CD14-positive monocyte (primary cell): ENCODE measurements around the gene SNX3. TPM values are rescaled to one million over a fixed set of nuclear protein-coding genes. Genes with fewer than 3 reads are reported as not detected.

Source experiments
- DNase-seq, 3 donors: peaks; one replicate each; pipeline ENCODE4 v3.0.0-alpha.2; 2011 to 2022
- H2AFZ ChIP-seq: 2 replicates; pipeline ENCODE4 v1.6.0; 2012; ENCODE audit warnings: mild to moderate bottlenecking, low read depth, low read length, inconsistent platforms; ENCODE audit not compliant: insufficient read depth, poor library complexity, severe bottlenecking
- H3K27ac ChIP-seq, 2 donors: 1 replicate in 1 of 2; 2 replicates in 1 of 2; pipeline ENCODE4 v1.5.1; 2012 to 2013; ENCODE audit warnings: low read length in 2 of 2, control low read depth in 1 of 2, inconsistent platforms in 1 of 2, low read depth in 1 of 2, mild to moderate bottlenecking in 1 of 2
- H3K27me3 ChIP-seq, 2 donors: one replicate each; pipeline versions ENCODE4 v1.6.0 to v1.6.1; 2011 to 2013; ENCODE audit warnings: low read length in 2 of 2; ENCODE audit not compliant: control insufficient read depth in 2 of 2, insufficient read depth in 2 of 2
- H3K36me3 ChIP-seq, 2 donors: replicated peaks in 1 of 2; 1 replicate in 1 of 2; 2 replicates in 1 of 2; pipeline versions ENCODE4 v1.5.1 to v1.6.1; 2012 to 2013; ENCODE audit warnings: low read length in 2 of 2, control low read depth in 1 of 2, inconsistent platforms in 1 of 2, mild to moderate bottlenecking in 1 of 2; ENCODE audit not compliant: insufficient read depth in 2 of 2, control insufficient read depth in 1 of 2
- H3K4me1 ChIP-seq, 2 donors: 1 replicate in 1 of 2; 2 replicates in 1 of 2; pipeline versions ENCODE4 v1.5.1 to v1.6.1; 2012 to 2013; ENCODE audit warnings: low read length in 2 of 2, control low read depth in 1 of 2, inconsistent platforms in 1 of 2, mild to moderate bottlenecking in 1 of 2, moderate library complexity in 1 of 2; ENCODE audit not compliant: insufficient read depth in 2 of 2, control insufficient read depth in 1 of 2
- H3K4me2 ChIP-seq: replicated peaks from 2 replicates; pipeline ENCODE3; 2012; ENCODE audit warnings: low read length, moderate library complexity, mild to moderate bottlenecking; ENCODE audit not compliant: poor library complexity, severe bottlenecking; ENCODE audit errors: extremely low read depth
- H3K4me3 ChIP-seq, 3 experiments: fragments of 200-600 bp in 1 of 3; sonication (generic) in 1 of 3; replicated peaks in 1 of 3; 1 replicate in 2 of 3; 2 replicates in 1 of 3; pipeline ENCODE4 v1.5.1; 2011 to 2013; ENCODE audit warnings: low read length in 3 of 3, mild to moderate bottlenecking in 3 of 3, control low read depth in 2 of 3, low read depth in 2 of 3, inconsistent platforms in 1 of 3, moderate library complexity in 1 of 3
- H3K79me2 ChIP-seq: 2 replicates; pipeline ENCODE4 v1.6.0; 2012; ENCODE audit warnings: mild to moderate bottlenecking, control low read depth, inconsistent platforms, low read length, moderate library complexity; ENCODE audit not compliant: insufficient read depth
- H3K9ac ChIP-seq: 2 replicates; pipeline ENCODE4 v1.6.0; 2017; ENCODE audit warnings: low read length, mild to moderate bottlenecking; ENCODE audit not compliant: insufficient read depth, poor library complexity, severe bottlenecking
- H3K9me3 ChIP-seq, 2 donors: replicated peaks in 1 of 2; 1 replicate in 1 of 2; 2 replicates in 1 of 2; pipeline versions ENCODE4 v1.5.1 to v1.6.1; 2012 to 2013; ENCODE audit warnings: low read length in 2 of 2, control low read depth in 1 of 2; ENCODE audit not compliant: control insufficient read depth in 1 of 2, insufficient read depth in 1 of 2
- H4K20me1 ChIP-seq: 2 replicates; pipeline ENCODE4 v1.6.0; 2012; ENCODE audit warnings: mild to moderate bottlenecking, low read length, control low read depth, moderate library complexity; ENCODE audit not compliant: insufficient read depth
- H3K27ac Mint-ChIP-seq, 7 donors: one replicate each; pipeline ENCODE4 v1.8.0; 2020; ENCODE audit warnings: mild to moderate bottlenecking in 7 of 7, mixed read lengths in 7 of 7, moderate library complexity in 6 of 7, inconsistent platforms in 2 of 7
- H3K27me3 Mint-ChIP-seq, 3 donors: one replicate each; pipeline ENCODE4 v1.8.0; 2021 to 2022; ENCODE audit warnings: low read depth in 3 of 3, mild to moderate bottlenecking in 3 of 3, mixed read lengths in 3 of 3, moderate library complexity in 3 of 3, inconsistent platforms in 1 of 3
- H3K36me3 Mint-ChIP-seq, 2 donors: one replicate each; pipeline ENCODE4 v1.8.0; 2020; ENCODE audit warnings: mixed read lengths in 2 of 2, inconsistent platforms in 1 of 2, mild to moderate bottlenecking in 1 of 2
- H3K4me1 Mint-ChIP-seq: one replicate; pipeline ENCODE4 v1.8.0; 2020; ENCODE audit warnings: mild to moderate bottlenecking, mixed read lengths
- H3K4me3 Mint-ChIP-seq, 2 donors: one replicate each; pipeline ENCODE4 v1.8.0; 2020; ENCODE audit warnings: mild to moderate bottlenecking in 2 of 2, mixed read lengths in 2 of 2, moderate library complexity in 1 of 2
- H3K9me3 Mint-ChIP-seq, 7 donors: one replicate each; pipeline ENCODE4 v1.8.0; 2020 to 2022; ENCODE audit warnings: mixed read lengths in 7 of 7, mild to moderate bottlenecking in 6 of 7, moderate library complexity in 6 of 7, inconsistent platforms in 2 of 7
- WGBS: methylation state at CpG from one replicate; pipeline ENCODE4 v1.1.5; 2013; ENCODE audit warnings: missing lambda C conversion rate; ENCODE audit not compliant: insufficient coverage; 5-methylcytosine and 5-hydroxymethylcytosine counted together
- intact Hi-C, 2 donors: fragments of 100-400 bp; cut with micrococcal nuclease; formaldehyde crosslinking; loops; one replicate each; pipeline versions ENCODE4 v1.15.0 to v1.15.1; 2023
- polyA plus RNA-seq, 3 donors: library from polyadenylated mRNA; depleted of rRNA in 1 of 3; unstranded in 2 of 3; stranded (reverse) in 1 of 3; fragments of 300-500 nt in 2 of 3; fragments of >200 nt in 1 of 3; fragmentation: Illumina TruSeq in 2 of 3; gene quantifications; 1 replicate in 2 of 3; 2 replicates in 1 of 3; pipeline ENCODE4 v1.2.3, GENCODE V29; 2012 to 2021
- TF ChIP-seq, protein P1 (sequence below): fragments of 200-600 bp; IDR thresholded peaks from one replicate; pipeline ENCODE4 v1.8.0; 2022; ENCODE audit warnings: antibody characterized with exemption, mild to moderate bottlenecking

The SNX3 gene
- polyA plus RNA-seq, 3 donors = 134 to 441 (median 394) TPM

DNA sequence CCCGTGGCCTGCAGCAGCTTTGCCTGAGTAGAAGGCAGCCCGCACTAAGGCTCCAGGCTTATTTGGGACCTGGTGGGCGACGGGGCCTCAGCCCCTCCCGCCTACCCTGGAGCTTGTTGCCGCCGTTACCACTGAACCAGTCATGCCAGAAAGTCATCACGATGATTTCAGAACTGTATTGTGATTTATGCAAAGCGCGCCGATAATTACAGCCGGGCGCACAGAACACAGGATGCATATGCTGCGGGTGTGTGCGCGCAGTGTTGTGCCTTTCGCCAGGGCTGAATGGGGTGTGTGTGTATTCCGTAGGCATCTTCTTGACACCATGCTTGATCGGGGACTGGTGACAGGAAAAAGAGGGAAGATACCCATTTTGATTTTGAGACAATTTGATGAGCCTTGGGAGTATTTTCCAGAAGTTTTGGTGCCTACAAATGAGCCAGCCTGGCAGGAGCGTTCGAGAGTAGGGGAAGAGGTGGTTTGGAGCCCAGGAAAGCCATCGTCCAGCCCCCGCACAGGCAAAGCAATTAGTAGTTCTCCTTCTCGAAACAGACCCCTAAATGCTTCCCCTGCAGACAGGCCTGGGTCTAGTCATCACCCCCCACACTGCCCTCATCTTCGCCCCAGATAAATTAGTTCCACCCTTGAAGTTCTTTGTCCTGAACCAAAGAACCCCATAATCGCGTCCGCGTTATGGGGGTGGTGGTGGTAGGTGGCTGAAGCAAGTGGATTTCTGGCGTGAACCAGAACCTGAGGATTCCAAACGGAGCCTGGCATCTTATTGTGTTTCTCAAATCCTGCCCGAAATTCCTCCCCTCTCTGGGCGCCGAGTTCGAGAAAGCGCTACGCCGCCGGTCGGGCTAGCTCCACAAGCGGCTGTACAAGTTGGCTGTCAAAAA is 96.9 kb downstream of the SNX3 start:
- H3K4me2 ChIP-seq = no peak overlapping the region

DNA sequence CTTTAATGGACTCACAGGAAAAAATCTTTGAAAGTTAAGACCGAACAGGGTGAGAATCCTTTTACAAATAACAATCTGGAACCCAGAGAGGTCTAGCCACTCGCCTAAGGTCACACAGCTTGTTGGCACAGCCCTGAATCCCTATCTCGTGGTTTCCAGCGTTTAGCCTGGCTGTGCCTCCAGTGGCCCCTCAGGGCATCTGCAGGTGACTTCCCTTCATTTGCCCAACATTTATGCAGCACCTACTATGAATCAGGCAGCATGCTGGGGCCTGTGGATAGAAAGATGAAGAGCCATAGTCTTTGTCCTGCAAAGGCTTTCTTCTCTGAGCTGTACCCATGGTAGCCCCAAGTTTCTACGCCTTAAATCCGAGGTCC is 97.6 kb downstream of the SNX3 start:
- Mint-ChIP-seq H3K9me3 (peaks cover 0 to 31% (median 14%) of the 10 kb centered on the region in 7 donors), H3K4me1 (peaks cover 35% of the 10 kb centered on the region), H3K4me3 (peak overlapping the region in 1 of 2 donors; percentile 87), H3K36me3 (peaks cover 2 to 11% of the 10 kb centered on the region in 2 donors), H3K27me3 (peaks cover 98 to 99% (median 99%) of the 10 kb centered on the region in 3 donors), H3K27ac (no peak overlapping the region)
- H3K9ac ChIP-seq = no peak overlapping the region
- no peaks in the 10 kb centered on the region for H4K20me1 ChIP-seq
- no peaks in the 10 kb centered on the region for H3K79me2 ChIP-seq
- no peaks in the 10 kb centered on the region for H3K36me3 ChIP-seq
- H3K27ac ChIP-seq = no peak overlapping the region
- H3K9me3 ChIP-seq = peaks cover 0 to 80% of the 10 kb centered on the region in 2 donors
- no peak for DNase-seq
- no peak overlapping the region for H3K4me2 ChIP-seq
- H3K27me3 ChIP-seq = peaks cover 98 to 99% of the 10 kb centered on the region in 2 donors
- H3K4me3 ChIP-seq = no peak overlapping the region
- H2AFZ ChIP-seq = no peak overlapping the region
- intact Hi-C loops = no loop called here
- TF ChIP-seq, protein P1, sequence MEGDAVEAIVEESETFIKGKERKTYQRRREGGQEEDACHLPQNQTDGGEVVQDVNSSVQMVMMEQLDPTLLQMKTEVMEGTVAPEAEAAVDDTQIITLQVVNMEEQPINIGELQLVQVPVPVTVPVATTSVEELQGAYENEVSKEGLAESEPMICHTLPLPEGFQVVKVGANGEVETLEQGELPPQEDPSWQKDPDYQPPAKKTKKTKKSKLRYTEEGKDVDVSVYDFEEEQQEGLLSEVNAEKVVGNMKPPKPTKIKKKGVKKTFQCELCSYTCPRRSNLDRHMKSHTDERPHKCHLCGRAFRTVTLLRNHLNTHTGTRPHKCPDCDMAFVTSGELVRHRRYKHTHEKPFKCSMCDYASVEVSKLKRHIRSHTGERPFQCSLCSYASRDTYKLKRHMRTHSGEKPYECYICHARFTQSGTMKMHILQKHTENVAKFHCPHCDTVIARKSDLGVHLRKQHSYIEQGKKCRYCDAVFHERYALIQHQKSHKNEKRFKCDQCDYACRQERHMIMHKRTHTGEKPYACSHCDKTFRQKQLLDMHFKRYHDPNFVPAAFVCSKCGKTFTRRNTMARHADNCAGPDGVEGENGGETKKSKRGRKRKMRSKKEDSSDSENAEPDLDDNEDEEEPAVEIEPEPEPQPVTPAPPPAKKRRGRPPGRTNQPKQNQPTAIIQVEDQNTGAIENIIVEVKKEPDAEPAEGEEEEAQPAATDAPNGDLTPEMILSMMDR = no peak
- H3K4me1 ChIP-seq = peaks cover 11 to 31% of the 10 kb centered on the region in 2 donors
- 6% methylated on average over 6 of the region's 6 CpGs for WGBS

More for the DNA sequence above, 96.9 kb downstream of the SNX3 start:
- Histone ChIP-seq H3K4me3 (no peak overlapping the region), H2AFZ (no peak overlapping the region), H3K4me1 (peaks cover 17 to 38% of the 10 kb centered on the region in 2 donors), H3K79me2 (no peaks in the 10 kb centered on the region), H4K20me1 (no peaks in the 10 kb centered on the region), H3K9ac (no peak overlapping the region), H3K27me3 (peaks cover 98 to 99% of the 10 kb centered on the region in 2 donors), H3K27ac (no peak overlapping the region), H3K36me3 (no peaks in the 10 kb centered on the region), H3K9me3 (peaks cover 0 to 83% of the 10 kb centered on the region in 2 donors)
- TF ChIP-seq, protein P1 = no peak
- peaks cover 0 to 10% of the 10 kb centered on the region in 2 donors for H3K36me3 Mint-ChIP-seq
- H3K4me1 Mint-ChIP-seq = peaks cover 39% of the 10 kb centered on the region
- peak overlapping the region in 1 of 2 donors; percentile 87 for H3K4me3 Mint-ChIP-seq
- peaks cover 98 to 99% (median 99%) of the 10 kb centered on the region in 3 donors for H3K27me3 Mint-ChIP-seq
- H3K27ac Mint-ChIP-seq = no peak overlapping the region
- intact Hi-C loops = no loop called here
- 6% methylated on average over 26 of the region's 41 CpGs for WGBS
- DNase-seq = no peak
- peaks cover 0 to 29% (median 11%) of the 10 kb centered on the region in 7 donors for H3K9me3 Mint-ChIP-seq
